Stimulated activated CD8-positive, alpha-beta memory T cell treated with anti-CD3 and anti-CD28 coated beads, Interleukin-7, amount 100 ng/mL, for 24 hours (primary cell): Measurements from ENCODE around the gene STK4.

ENCODE experiments used
- DNase-seq: peaks from one replicate; pipeline ENCODE4 v3.0.0-alpha.2; 2020; ENCODE audit warnings: low read depth

Gene STK4

DNA sequence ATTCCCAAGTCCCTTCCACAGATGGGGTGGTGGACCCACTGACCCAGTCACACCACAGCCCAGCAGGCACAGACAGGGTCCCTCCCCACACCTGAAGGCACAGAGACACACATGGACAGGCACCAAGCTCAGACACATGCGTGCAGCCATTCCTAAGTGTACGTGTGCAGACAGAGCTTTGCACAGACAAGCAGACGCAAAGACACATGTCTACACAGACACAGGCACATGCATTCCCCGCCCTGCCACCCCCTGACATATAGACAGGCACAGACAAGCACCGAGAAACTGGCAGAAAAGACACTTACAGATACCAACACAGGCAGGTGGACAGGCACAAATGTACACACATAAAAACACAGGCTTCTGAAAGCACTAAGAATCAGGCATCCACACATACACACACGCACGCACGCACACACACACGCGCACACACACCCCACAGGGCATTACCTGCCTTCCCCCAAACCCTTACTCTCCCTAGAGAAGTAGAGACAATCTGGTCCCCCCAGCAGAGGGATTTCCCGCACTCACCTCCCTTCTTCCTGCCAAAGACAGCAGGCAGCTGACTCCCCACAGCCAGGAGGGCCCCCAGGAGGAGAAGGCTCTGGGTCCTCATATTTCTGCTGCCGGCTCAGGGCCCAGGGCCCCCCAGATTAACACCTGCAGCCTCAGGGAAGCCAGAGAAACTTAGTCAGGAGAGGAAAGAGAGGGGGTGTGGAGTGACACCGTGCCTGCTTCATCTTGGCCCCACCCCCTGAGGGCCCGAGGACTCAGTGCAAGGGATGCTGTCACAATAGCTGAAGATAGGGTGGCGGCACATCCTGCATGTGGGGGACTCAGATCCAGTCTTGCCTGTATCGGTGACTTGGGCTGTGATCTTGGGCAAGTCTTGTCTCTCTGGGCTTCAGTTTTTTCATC lies 148.4 kb downstream of the STK4 start, which contains the start of gene WFDC5:
Gene WFDC5, minus strand, starts transcription at position 710 of the 921 bp plus-strand sequence. Its CDS starts 91 bp downstream, at position 619.
- DNase-seq, result no peak

DNA sequence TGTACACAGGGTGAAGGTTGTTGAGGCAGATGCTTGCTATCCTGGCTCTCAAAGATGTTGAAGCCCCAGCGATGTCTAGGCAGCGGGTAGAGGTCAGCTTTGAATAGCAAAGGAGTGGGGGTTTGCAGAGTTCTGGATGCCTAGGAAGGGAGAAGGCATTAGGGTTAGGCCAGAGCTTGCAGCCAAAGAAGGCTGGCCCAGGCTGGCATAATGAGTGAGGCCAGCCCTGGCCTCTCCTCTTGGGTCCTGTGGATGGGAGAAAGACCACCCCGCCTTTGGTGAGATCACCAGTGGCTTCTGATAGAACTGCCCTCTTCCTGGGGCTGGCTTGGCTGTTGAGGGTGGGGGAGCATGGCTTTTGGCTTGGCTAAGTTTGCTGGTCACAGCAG lies 149.1 kb downstream of the STK4 start:
- no peak for DNase-seq

DNA sequence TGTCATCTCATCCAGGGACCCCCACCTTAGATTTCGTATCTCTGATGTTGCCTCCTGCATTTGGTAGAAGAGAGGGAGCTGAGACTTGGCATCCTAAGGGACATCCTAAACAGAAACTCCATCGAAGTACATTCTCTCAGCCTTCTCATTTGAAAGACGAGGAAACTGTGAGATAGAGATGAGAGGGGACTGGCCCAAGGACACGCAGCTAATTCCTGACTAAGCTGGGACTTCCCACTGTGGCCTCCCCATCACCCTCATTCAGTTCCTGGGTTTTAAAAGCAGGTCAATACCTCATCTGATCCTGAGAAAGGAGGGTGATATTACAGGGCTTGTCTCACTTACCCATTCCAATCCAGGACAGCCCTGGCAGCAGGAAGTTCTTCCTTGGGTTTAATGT lies 149.5 kb downstream of the STK4 start:
- DNase-seq, result no peak

DNA sequence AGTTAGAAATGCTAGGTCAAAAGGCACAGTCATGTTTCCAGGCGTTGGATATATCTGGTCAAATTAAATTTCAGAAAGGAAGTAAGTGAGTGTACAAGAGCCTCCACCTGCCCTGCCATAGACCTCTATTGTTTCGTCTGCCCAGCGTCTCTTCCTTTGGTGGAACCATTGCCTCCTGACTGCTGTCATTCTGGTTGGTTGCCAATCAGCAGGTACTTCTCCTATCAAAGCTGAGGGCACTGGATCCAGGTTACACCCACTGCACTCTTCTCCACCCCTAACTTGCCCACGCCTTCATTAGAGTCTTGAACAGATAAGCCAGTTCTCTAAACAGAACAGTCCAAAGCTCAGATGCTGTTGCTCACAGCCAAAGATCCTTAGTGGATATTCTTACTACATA lies 151.3 kb downstream of the STK4 start:
- no peak for DNase-seq

DNA sequence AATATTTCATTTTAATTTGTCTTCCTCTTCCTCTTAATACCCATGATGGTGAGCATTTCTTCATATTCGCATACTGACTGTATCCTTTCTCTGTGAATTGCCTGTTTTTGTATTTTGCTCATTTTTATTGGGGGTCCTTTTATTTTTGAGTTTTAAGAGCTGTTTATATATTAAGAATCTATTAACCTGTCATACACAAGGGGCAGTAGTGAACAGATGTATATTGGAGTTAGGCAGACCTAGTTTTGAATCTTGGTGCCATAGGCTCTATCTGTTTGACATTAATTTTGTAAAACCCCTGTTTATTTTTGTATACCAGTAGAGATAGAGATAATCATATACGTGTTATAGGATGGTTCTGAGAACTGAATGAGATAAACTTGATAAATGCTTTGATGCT lies 151.7 kb downstream of the STK4 start:
- DNase-seq, result no peak

DNA sequence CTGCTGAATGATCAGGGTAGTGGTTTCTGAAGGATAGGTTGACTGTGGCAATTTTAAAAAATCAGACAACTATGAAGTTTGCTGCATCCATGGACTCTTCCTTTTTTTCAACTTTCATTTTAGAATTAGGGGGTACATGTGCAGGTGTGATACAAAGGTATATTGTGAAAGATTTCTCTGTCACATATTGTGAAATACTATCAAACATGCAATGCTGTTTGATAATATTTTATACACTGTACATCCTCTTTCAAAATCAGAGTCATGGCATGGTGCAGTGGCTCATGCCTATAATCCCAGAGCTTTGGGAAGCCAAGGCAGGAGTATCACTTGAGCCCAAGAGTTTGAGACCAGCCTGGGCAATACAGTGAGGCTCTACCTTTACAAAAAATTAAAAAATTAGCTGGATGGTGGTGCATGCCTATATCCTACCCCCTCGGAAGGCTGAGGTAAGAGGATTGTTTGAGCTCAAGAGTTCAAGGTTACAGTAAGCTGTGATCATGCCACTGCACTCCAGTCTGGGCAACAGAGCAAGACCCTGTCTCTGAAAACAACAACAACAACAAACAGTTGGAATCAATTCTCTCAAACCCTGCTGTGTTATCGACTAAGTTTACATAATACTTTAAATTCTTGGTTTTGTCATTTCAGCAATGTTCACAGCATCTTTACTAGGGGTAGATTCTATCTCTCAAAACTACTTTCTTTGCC lies 153.4 kb downstream of the STK4 start:
- DNase-seq, result no peak

DNA sequence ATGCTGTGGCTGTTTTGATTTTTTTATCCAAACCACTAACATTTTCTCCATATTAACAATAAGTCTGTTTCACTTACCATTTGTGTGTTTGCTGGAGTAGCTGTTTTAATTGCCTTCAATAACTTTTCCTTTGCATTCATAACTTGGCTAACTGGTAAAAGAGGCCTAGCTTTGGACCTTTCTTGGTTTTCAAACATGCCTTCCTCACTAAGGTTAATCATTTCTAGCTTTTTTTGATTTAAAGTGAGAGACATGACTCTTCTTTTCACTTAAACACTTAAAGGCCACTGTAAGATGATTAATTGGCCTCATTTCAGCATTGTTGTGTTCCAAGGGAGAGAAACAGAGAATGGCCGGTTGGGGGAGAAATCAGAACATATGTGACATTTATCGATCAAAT lies 155.1 kb downstream of the STK4 start:
- no peak for DNase-seq

DNA sequence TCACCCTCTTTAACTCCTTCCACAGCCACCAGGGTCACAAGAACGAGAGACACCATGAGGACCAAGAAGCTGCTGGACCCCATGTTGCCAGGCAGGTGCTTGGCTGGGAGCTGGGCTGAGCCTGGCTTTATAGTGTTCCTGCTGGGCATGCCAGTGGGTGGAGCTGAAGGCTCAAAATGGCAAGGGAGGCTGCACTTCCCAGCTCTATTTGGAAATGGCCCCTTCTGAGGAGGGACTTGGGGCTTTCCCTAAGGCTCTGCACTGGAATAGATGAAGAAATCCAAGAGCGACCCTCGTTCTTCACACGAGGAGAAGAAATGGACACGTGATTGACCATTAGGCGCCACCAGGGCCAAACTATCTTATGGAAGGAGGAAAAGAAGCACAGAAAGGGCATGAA lies 158.1 kb downstream of the STK4 start, which contains the start of gene WFDC12:
Gene WFDC12, minus strand, starts transcription at position 101 of the 400 bp plus-strand sequence. Its CDS starts 18 bp downstream, at position 83.
- DNase-seq, result no peak

DNA sequence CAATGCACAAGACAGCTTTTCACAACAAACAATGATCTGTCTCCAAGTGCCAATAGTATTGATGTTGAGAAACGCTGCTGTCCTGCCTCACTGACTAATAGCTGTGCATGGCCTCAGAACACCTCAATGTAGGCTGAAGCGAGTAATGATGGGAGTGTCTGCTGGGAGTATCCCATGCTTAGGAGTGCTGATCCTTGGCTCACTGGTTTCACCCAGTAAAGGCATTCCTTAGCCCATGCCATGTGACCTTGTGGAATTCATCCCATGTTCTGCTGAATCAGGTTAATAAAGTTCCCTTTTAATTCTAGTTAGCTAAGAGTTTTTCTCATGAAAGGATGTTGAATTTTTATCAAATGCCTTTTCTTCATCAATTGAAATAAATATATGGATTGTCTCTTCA lies 161.8 kb downstream of the STK4 start:
- DNase-seq, result no peak
